GM12878 (cell line): ENCODE data around the gene DEF6. TPM values are rescaled to one million over a fixed set of nuclear protein-coding genes. Genes with fewer than 3 reads are reported as not detected.

ENCODE experiments used
- CTCF ChIP-seq, 3 experiments: IDR thresholded peaks in 2 of 3; conservative IDR thresholded peaks in 1 of 3; 2 replicates each; pipeline ENCODE4 v1.5.1; 2011; ENCODE audit warnings: low read depth in 3 of 3, low read length in 3 of 3, mild to moderate bottlenecking in 3 of 3, control low read depth in 2 of 3, moderate library complexity in 2 of 3, inconsistent platforms in 1 of 3, mixed read lengths in 1 of 3; ENCODE audit not compliant: control insufficient read depth in 2 of 3, insufficient read depth in 1 of 3; ENCODE audit errors: extremely low read depth in 1 of 3
- ETV6 ChIP-seq, 2 experiments: fragments of 450-650 bp in 1 of 2; IDR thresholded peaks in 1 of 2; conservative IDR thresholded peaks in 1 of 2; 2 replicates each; pipeline ENCODE4 v1.6.1; 2014; ENCODE audit warnings: antibody characterized with exemption in 1 of 2, borderline replicate concordance in 1 of 2, low read depth in 1 of 2, mild to moderate bottlenecking in 1 of 2, moderate library complexity in 1 of 2
- FOXM1 ChIP-seq: IDR thresholded peaks from 2 replicates; pipeline ENCODE4 v1.6.1; 2012; ENCODE audit warnings: low read depth, mild to moderate bottlenecking, inconsistent platforms, low read length, moderate library complexity
- GATAD2B ChIP-seq: fragments of 450-650 bp; conservative IDR thresholded peaks from 2 replicates; pipeline ENCODE4 v1.6.1; 2017; ENCODE audit warnings: low read depth, mild to moderate bottlenecking, moderate library complexity
- KAT2A ChIP-seq: conservative IDR thresholded peaks from 2 replicates; pipeline ENCODE4 v1.6.1; 2011; ENCODE audit warnings: low read depth, low read length; ENCODE audit not compliant: control insufficient read depth
- MAX ChIP-seq: IDR thresholded peaks from 2 replicates; pipeline ENCODE4 v1.6.1; 2012; ENCODE audit warnings: low read depth, low read length, improper control_type of control experiment
- NBN ChIP-seq: fragments of 450-650 bp; IDR thresholded peaks from 2 replicates; pipeline ENCODE4 v1.6.1; 2016
- NRF1 ChIP-seq: conservative IDR thresholded peaks from 2 replicates; pipeline ENCODE4 v1.6.1; 2011; ENCODE audit warnings: mild to moderate bottlenecking, low read depth, low read length, improper control_type of control experiment
- RELB ChIP-seq: fragments of 450-650 bp; IDR thresholded peaks from 2 replicates; pipeline ENCODE4 v1.6.1; 2017; ENCODE audit warnings: low read depth, mild to moderate bottlenecking, moderate library complexity
- RFX5 ChIP-seq: IDR thresholded peaks from 2 replicates; pipeline ENCODE4 v1.6.1; 2011; ENCODE audit warnings: low read depth, low read length, improper control_type of control experiment
- SUPT20H ChIP-seq: IDR thresholded peaks from 2 replicates; pipeline ENCODE4 v1.6.1; 2011; ENCODE audit warnings: low read depth, mild to moderate bottlenecking, low read length, moderate library complexity, borderline replicate concordance; ENCODE audit not compliant: control insufficient read depth
- TAF1 ChIP-seq: IDR thresholded peaks from 2 replicates; pipeline ENCODE4 v1.6.1; 2011; ENCODE audit warnings: mild to moderate bottlenecking, low read depth, low read length, borderline replicate concordance
- TCF7 ChIP-seq: IDR thresholded peaks from 2 replicates; pipeline ENCODE4 v1.6.1; 2014; ENCODE audit warnings: antibody characterized with exemption, borderline replicate concordance
- ZBTB11 ChIP-seq: fragments of 450-650 bp; formaldehyde crosslinking; IDR thresholded peaks from 2 replicates; pipeline ENCODE4 v1.5.0; 2022; ENCODE audit warnings: mild to moderate bottlenecking, missing genetic modification characterization
- ZBTB4 ChIP-seq: fragments of 450-650 bp; formaldehyde crosslinking; IDR thresholded peaks from 2 replicates; pipeline ENCODE4 v1.4.0; 2022; ENCODE audit warnings: mild to moderate bottlenecking, moderate library complexity
- ZNF207 ChIP-seq: fragments of 450-650 bp; IDR thresholded peaks from 2 replicates; pipeline ENCODE4 v1.6.1; 2014; ENCODE audit warnings: antibody characterized with exemption, mild to moderate bottlenecking, borderline replicate concordance
- ZNF24 ChIP-seq: fragments of 450-650 bp; IDR thresholded peaks from 2 replicates; pipeline ENCODE4 v1.6.1; 2017; ENCODE audit warnings: antibody characterized with exemption, mild to moderate bottlenecking
- polyA plus RNA-seq, 11 experiments: library from polyadenylated mRNA; depleted of rRNA in 4 of 11; unstranded in 6 of 11; stranded (reverse) in 5 of 11; fragments of >200 nt; fragmentation: Nextera tagmentation in 4 of 11; fragmentation: Illumina TruSeq in 1 of 11; extraction: Ambion mirVana in 4 of 11; extraction: Trizol in 1 of 11; gene quantifications; 1 replicate in 1 of 11; 2 replicates in 10 of 11; pipeline versions ENCODE4 v1.2.1 to v1.2.3, GENCODE V29; 2011 to 2016; ENCODE audit warnings: inconsistent platforms in 2 of 11, missing spikeins in 2 of 11, low read depth in 1 of 11
- total RNA-seq, 4 experiments: library from RNA; depleted of rRNA in 3 of 4; stranded (reverse); fragments of >200 nt in 3 of 4; fragmentation: Illumina TruSeq in 1 of 4; extraction: Trizol in 1 of 4; gene quantifications; 2 replicates each; pipeline versions ENCODE4 v1.2.1 to v1.2.3, GENCODE V29; 2013 to 2021

DEF6 gene
- total and polyA plus RNA-seq, 10 of the 15 experiments (the other 5 are each of a cell fraction or from before 2014, with no cell fraction given): 3.3 to 69.5 (median 48.8) TPM

- TF ChIP-seq CTCF (IDR thresholded peaks at IDR 0.05 in 2 of 3, conservative IDR thresholded peaks at IDR 0.05 in 1 of 3; ENCODE audit: control insufficient read depth in 2 of 3, extremely low read depth in 1 of 3, insufficient read depth in 1 of 3, low read depth in 3 of 3, low read length in 3 of 3) (peak; percentile 97 to 99 (median 97); a peak in 5 of 6 replicates), ZBTB11 (no peak), TAF1 (peak; percentile 34; the same call in 1 of the 2 replicates), FOXM1 (0 out of 2 replicates have a peak, but pooled peaks have one; percentile 56), SUPT20H (no peak), TCF7 (no peak), ETV6 (conservative IDR thresholded peaks at IDR 0.05 in 1 of 2, IDR thresholded peaks at IDR 0.05 in 1 of 2; ENCODE audit: borderline replicate concordance in 1 of 2, low read depth in 1 of 2) (no peak), ZNF207 (no peak), RELB (no peak), MAX (peak; percentile 25; the same call in 1 of the 2 replicates), NBN (no peak), KAT2A (no peak), ZBTB4 (CRISPR knock-in tag) (no peak), GATAD2B (peak; percentile 90), ZNF24 (no peak; the same call in 1 of the 2 replicates), NRF1 (no peak), RFX5 (peak; percentile 60; the same call in 1 of the 2 replicates)
Observed at GRCh38 chr6:35342258-35343091, 44.9 kb downstream of the DEF6 start, which contains the start of gene PPARD (continued).
